ENCODE data around the gene CMKLR1.

GRCh38 chr12:108373111-108373510 is 34.0 kb upstream of the CMKLR1 start:
- no peak for TF ChIP-seq TEAD4 (IDR thresholded peaks at IDR 0.05; ENCODE audit: borderline replicate concordance, insufficient read depth)
- TF ChIP-seq MAX (IDR thresholded peaks at IDR 0.05; ENCODE audit: low read depth): no peak
- TF ChIP-seq CTCF (IDR thresholded peaks at IDR 0.05): peak; percentile 17; the same call in 1 of the 2 replicates
- TF ChIP-seq SIN3A (IDR thresholded peaks at IDR 0.05; ENCODE audit: borderline replicate concordance, low read depth, low read length): no peak
- TF ChIP-seq EP300 (IDR thresholded peaks at IDR 0.05; ENCODE audit: borderline replicate concordance in 1 of 2, low read depth in 1 of 2, low read length in 1 of 2): no peak

Data from SK-N-SH (cell line).